HG02678 (cell line): Measurements from ENCODE around the gene PLB1.
"Not testable (repeated sequence)": the region's sequence is repeated elsewhere in the genome, so short reads cannot be mapped to it uniquely, and the experiment has no call there.

Experiments
- ATAC-seq: cut with Tn5 transposase; IDR thresholded peaks from one replicate; pipeline ENCODE4 v1.9.1; 2021; ENCODE audit warnings: mild to moderate bottlenecking, moderate library complexity; ENCODE audit not compliant: unreplicated experiment

The PLB1 gene

DNA sequence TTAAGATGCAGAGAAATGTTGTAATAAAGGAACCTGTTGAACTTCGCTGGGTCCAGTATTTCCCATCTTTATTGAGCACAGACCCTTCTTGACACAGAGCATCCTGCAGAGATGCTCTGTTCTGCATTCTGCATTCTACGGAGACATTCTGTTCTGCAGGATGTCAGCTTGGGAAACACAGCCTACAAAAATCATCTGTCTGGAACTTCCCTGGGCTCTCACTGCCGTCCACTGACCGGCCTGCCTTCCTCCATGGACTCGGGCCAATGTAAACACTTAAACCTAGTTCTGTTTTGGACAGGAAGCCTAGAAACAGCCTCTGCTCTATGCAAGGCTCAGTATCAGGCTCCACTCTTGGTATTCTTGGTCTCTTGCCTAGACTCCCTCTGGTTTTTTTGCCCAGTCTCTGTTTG, 165.7 kb downstream of the PLB1 start:
- no peak for ATAC-seq

DNA sequence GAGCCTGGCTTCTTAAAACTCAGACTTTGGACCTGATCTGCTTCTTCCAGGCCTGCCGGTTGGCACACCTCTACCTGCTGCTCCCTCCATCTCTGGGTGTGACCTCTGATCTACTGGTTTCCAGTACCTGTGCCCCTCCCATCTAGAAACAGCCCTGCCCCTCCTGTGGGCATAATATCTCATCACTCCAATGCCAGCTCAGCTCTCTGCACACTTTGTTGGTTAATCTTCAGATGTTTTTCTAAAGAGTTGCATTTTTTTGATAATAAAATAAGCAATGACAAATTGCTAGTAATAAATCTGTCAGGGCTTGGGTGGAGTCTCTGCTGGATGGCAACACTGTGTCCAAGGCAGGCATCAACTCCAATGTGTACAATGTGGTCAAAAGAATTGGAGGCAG, 166.2 kb downstream of the PLB1 start:
- ATAC-seq: no peak

DNA sequence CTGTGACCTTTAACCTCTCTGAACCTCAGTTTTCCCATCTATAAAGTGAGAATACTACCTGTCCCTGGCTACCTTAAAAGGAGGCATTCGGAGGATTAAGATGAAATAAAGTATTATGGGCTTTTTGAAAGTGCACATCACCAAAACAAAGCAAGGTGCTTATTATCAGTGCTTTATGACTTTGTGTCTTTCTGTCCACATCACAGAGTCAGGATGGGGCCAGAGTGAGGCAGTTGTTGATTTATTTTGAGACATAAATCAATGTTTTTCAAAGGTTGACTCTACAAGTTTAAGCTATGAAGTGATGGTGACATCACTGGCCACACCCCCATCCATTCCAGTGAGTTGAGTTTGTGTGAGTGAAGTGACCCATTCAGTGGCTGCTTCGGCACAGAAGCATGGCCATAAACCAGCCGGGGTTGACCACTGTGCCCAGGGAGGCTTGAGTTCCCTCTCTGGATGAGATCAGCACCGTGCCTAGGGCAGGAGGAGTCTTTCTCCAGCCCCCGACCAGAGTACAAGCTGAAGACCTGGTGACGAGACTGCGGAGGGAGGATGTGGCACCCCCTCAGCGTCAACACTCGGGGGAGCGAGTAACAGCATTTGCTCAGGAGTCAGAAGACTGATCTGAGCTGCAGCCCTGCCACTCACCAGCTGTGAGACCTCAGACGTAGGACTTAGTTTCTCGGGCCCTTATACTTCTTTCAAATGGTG, 166.8 kb downstream of the PLB1 start:
- no peak for ATAC-seq

- no peak for ATAC-seq
These were observed 167.5 kb downstream of the PLB1 start for GRCh38 chr2:28663359-28663758.

GRCh38 chr2:28664120-28664842, 168.4 kb downstream of the PLB1 start:
- no peak for ATAC-seq

DNA sequence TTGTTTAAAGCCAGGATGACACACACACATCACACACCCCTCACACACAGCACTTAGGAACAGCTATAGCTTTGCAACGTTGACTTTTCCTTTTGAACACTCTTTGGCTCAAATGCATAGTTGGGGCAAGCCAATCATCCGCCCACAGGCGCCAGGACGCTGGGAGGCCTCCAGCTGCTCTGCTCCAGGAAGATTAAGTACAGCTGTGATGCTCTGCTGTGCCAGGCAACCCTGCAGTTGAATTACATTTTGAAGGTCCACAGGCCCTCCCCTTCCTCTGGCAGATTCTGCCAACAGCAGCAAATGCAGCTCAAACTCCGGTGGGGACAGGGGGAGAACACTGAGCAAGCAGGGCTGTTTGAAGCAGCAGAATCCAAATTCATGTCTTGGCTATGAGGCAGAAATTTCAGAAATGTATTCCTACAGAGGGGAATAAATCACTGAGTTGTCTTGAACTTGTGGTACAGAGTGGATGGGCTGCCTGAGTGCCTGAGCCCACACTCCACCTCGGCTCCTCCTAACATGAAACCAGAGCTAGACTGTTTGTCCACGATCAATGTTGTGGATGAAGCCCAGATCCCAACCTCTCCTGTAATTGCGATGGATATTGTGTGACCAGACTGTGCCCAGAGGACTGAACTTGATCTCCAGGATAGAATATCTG, 169.3 kb downstream of the PLB1 start:
- no peak for ATAC-seq

DNA sequence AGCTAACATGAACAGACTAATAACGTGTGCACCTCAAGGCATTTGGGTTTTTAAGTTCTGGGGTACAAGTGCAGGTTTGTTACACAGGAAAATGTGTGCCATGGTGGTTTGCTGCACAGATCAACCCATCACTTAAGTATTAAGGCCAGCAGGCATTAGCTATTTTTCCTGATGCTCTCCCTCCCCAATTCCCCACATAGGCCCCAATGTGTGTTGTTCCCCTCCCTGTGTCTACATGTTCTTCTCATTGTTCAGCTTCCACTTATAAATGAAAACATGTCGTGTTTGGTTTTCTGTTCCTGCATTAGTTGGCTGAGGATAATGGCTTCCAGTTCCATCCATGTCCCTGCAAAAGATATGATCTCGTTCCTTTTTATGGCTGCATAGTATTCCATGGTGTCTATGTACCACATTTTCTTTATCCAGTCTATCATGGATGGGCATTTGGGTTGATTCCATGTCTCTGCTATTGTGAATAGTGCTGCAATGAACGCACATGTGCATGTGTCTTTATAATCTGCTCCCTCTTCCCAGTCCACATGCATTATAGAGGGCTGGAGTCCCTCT, 170.0 kb downstream of the PLB1 start:
- not testable (repeated sequence) for ATAC-seq

DNA sequence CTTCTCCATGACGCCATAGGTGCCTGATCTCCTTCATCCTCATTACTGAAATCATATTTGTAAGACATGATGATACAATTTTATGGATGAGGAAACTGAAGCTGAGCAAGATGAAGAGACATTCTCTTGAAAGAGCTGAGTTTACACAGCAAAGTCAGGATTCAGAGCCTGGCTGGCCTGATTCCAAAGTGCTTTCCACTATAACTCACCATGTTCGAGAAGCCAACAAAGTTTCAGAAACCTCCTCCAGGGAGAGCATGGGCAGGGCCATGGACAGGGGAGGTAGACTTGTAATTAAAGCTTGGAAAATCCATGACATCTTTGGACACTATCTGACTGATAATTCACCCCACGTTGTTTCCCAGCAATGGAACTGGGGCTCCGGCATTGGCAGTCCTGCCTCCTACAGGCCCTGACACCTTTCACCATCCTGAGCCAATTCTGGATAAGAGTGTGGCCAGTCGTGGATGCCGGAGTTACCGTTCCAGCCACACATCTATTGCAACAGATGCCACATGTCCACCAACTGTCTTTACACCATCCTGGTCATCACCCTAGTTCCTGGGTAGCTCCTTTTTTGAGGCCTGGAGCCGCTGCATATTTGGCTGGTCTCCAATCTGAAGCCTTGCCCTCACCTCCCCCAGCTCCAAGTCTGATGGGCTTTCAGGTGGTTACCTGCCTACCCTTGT, 170.8 kb downstream of the PLB1 start:
- ATAC-seq: no peak

DNA sequence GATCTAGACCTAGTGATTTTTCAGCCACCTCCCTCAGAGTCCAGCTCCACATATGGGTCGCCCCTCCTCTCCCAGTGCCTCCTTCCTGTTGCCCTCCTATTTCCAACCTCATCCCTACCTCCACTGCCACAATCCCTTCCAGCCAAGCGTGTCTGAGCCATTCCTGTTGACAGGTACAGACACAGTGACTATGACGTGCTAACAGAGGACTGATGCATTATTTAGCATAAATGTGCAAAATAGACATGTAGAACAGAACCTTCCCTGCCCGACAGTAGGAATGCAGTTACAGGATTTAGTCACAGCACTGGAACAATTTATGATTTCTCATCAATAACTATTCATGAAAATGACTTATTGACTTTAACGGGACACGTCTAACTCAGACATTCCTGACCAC, 171.4 kb downstream of the PLB1 start:
- ATAC-seq: no peak

GRCh38 chr2:28668106-28668814, 172.4 kb downstream of the PLB1 start:
- ATAC-seq: no peak

GRCh38 chr2:28668880-28669279, 173.0 kb downstream of the PLB1 start:
- no peak for ATAC-seq

DNA sequence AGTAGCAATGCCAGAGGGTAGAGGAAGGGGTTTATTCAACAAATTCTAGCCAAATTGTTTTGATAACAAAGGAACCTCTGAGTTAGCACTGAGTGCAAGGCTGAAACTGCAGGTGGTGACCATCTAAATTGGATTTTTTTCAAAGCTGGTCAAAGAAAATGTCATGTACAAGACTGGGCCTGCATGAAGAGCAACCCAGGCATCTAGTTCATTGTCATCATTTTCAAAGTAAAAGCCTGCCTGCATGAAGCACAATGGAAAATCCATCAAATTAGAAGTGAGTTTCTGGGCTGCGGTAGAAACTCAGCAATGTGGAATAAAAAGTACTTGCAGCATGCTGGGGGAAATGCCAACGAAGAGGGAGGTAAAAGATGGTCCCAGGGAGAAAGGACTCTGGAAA, 175.0 kb downstream of the PLB1 start:
- no peak for ATAC-seq

DNA sequence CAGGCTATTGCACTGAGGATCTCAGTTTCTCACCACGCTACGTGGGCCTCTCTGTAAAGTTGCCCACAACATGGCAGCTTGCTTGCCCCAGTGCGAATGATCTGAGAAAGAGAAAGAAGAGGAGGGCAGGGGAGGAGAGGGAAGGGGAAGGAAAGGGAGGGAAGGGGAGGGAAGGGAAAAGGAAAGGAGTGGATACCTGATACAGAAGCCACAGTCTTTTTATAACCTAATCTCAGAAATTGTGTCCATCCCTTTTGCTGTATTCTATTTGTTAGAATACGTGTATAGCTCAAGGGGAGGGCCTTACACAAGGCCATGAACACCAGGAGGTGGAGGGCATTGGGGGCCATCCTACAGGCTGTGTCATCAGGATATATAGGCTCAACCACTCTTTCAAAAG, 177.5 kb downstream of the PLB1 start:
- no peak for ATAC-seq

DNA sequence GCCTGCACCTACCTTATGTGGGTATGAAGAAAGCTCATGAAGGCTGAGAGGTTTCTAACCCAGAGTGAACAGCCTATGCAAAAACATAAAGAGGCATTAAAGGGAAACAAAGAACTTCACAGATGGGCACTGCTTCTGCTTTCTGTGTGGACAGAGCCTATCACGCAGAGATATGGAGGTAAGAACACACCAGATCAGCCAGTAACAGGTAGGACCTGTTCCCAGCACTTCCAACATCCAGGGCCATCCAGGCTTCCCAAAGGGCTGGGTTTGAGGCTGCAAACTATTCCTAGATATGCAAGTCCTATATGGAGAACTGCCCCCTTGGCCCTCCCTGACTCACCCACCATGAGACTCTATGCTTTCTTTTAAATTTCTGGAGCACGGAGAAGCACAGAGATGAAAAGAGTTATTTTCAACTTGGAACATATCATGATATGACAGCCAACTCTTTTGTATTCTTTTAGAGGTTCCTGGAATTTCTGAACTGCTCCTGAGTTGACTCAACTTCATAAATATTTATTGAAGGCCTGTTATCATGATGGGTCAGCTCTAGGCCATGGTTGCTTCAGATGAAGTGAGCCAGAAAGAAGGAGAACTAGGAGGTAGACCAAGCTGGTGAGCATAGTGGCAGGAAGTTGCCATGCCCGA, 178.3 kb downstream of the PLB1 start:
- ATAC-seq: no peak

GRCh38 chr2:28674713-28675068, 178.8 kb downstream of the PLB1 start:
- no peak for ATAC-seq

DNA sequence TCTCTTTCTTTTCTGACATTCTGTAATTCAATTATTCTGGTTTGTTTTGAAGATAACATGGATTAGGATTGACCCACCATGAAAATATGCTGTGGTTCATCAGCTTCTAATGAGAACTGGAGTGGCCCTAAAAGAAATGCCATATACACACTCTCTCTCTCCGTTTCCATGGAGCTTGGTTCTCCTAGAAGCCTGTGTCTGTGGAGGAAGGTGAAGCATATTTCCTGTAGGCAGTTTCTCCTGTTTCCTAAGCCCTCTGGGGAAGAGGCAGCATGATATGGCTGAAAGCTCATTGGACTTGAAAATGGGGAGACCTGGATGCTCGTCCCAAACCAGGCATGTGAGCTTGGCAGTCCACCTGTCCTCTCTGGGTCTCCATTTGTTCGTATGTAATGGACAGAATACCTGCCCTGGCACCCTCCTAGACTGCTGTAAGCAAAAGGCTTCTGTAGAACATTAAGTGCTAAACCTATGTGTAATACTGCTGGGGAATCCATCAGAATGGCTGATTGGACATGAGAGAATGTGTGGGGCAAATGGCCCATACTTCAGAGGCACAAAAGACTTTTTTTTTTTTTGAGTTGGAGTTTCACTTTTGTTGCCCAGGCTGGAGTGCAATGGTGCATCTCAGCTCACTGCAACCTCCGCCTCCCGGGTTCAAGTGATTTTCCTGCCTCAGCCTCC, 180.4 kb downstream of the PLB1 start:
- ATAC-seq: no peak

GRCh38 chr2:28678175-28678855, 182.5 kb downstream of the PLB1 start:
- ATAC-seq: no peak

DNA sequence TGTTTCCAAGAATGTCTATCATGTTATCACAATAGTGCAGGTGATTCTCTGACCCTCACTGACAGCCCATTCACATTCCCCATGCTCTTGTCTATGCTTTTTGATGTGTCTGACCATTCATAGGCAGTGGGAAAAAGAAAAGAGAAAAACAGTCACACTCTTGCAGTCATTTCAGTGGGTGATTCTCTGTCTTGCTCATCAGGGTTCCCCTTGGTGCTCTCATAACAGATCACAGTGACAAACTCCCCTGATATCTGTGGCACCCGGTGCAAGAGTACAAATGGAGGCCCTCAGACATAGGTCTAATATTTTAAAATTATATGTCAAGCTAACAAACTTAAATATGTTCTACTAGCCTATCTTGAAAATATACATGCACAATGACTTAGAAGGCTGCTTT, 183.1 kb downstream of the PLB1 start:
- no peak for ATAC-seq

- no peak for ATAC-seq
These were observed 184.8 kb downstream of the PLB1 start for GRCh38 chr2:28680657-28681056.
